ENCODE data around the gene FAM53A. TPM values are rescaled to one million over a fixed set of nuclear protein-coding genes. Genes with fewer than 3 reads are reported as not detected.
A peak's percentile ranks its signal among the peaks of the same experiment; 100 is the strongest.

FAM53A gene
- total and polyA plus RNA-seq, 10 of the 15 experiments (the other 5 are each of a cell fraction or from before 2014, with no cell fraction given) = 0.02 to 0.87 (median 0.38) TPM; not detected in 2

DNA sequence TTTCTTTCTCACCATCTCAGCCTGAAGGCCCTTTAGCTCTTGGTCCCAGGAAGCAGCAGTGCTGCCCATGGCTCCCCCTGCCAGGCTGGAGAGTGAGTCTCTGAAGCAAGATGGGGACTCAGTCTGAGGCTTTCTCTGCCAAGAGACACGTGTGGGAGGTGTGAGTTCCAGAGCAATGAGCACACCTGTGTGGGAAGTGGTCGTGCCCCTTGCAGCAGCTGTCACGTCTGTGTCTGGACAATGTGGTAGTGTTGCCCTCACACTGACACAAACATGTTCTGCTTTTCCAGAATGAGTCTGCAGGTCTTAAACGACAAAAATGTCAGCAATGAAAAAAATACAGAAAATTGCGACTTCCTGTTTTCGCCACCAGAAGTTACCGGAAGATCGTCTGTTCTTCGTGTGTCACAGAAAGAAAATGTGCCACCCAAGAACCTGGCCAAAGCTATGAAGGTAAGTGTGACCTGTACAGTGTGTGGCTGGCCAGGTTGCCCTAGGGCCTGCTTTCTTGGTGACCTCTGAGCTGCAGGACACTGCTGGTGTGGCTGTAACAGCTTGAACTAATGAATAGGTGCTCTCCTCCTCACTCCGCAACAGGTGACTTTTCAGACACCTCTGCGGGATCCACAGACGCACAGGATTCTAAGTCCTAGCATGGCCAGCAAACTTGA is 39.2 kb upstream of the FAM53A start (continued):
- TF ChIP-seq, protein P1, sequence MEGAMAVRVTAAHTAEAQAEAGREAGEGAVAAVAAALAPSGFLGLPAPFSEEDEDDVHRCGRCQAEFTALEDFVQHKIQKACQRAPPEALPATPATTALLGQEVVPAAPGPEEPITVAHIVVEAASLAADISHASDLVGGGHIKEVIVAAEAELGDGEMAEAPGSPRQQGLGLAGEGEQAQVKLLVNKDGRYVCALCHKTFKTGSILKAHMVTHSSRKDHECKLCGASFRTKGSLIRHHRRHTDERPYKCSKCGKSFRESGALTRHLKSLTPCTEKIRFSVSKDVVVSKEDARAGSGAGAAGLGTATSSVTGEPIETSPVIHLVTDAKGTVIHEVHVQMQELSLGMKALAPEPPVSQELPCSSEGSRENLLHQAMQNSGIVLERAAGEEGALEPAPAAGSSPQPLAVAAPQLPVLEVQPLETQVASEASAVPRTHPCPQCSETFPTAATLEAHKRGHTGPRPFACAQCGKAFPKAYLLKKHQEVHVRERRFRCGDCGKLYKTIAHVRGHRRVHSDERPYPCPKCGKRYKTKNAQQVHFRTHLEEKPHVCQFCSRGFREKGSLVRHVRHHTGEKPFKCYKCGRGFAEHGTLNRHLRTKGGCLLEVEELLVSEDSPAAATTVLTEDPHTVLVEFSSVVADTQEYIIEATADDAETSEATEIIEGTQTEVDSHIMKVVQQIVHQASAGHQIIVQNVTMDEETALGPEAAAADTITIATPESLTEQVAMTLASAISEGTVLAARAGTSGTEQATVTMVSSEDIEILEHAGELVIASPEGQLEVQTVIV (IDR thresholded peaks at IDR 0.05; ENCODE audit: borderline replicate concordance, partially characterized antibody) = no peak
- TF ChIP-seq NBN (IDR thresholded peaks at IDR 0.05) (no peak), E2F8 (IDR thresholded peaks at IDR 0.05; ENCODE audit: low read depth, partially characterized antibody) (no peak), JUNB (IDR thresholded peaks at IDR 0.05) (no peak), EP300 (IDR thresholded peaks at IDR 0.05; ENCODE audit: borderline replicate concordance in 1 of 2, control insufficient read depth in 1 of 2, low read depth in 2 of 2, low read length in 2 of 2) (no peak; a peak in 1 of 4 replicates), ZNF384 (IDR thresholded peaks at IDR 0.05; ENCODE audit: borderline replicate concordance, low read depth, low read length) (no peak), HDAC6 (IDR thresholded peaks at IDR 0.05; ENCODE audit: unreplicated experiment) (no peak), CEBPB (IDR thresholded peaks at IDR 0.05; ENCODE audit: borderline replicate concordance in 1 of 2, low read depth in 2 of 2, low read length in 2 of 2) (no peak), FOXK2 (IDR thresholded peaks at IDR 0.05) (peak; percentile 58), IRF4 (IDR thresholded peaks at IDR 0.05; ENCODE audit: low read depth, low read length) (no peak), JUND (IDR thresholded peaks at IDR 0.05; ENCODE audit: low read depth, low read length) (no peak), BHLHE40 (IDR thresholded peaks at IDR 0.05; ENCODE audit: borderline replicate concordance in 1 of 2, low read depth in 2 of 2, low read length in 1 of 2) (peak; percentile 62 to 84; a peak in 3 of 4 replicates), RB1 (IDR thresholded peaks at IDR 0.05; ENCODE audit: borderline replicate concordance) (no peak), RCOR1 (conservative IDR thresholded peaks at IDR 0.05; ENCODE audit: low read depth, low read length) (no peak), NR2C2 (IDR thresholded peaks at IDR 0.05; ENCODE audit: borderline replicate concordance, control insufficient read depth, insufficient read length, low read depth) (no peak)
- TF ChIP-seq, protein P2, sequence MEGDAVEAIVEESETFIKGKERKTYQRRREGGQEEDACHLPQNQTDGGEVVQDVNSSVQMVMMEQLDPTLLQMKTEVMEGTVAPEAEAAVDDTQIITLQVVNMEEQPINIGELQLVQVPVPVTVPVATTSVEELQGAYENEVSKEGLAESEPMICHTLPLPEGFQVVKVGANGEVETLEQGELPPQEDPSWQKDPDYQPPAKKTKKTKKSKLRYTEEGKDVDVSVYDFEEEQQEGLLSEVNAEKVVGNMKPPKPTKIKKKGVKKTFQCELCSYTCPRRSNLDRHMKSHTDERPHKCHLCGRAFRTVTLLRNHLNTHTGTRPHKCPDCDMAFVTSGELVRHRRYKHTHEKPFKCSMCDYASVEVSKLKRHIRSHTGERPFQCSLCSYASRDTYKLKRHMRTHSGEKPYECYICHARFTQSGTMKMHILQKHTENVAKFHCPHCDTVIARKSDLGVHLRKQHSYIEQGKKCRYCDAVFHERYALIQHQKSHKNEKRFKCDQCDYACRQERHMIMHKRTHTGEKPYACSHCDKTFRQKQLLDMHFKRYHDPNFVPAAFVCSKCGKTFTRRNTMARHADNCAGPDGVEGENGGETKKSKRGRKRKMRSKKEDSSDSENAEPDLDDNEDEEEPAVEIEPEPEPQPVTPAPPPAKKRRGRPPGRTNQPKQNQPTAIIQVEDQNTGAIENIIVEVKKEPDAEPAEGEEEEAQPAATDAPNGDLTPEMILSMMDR (IDR thresholded peaks at IDR 0.05 in 2 of 3, conservative IDR thresholded peaks at IDR 0.05 in 1 of 3; ENCODE audit: control insufficient read depth in 2 of 3, extremely low read depth in 1 of 3, insufficient read depth in 1 of 3, low read depth in 3 of 3, low read length in 3 of 3) = no peak
- TF ChIP-seq, protein P3, sequence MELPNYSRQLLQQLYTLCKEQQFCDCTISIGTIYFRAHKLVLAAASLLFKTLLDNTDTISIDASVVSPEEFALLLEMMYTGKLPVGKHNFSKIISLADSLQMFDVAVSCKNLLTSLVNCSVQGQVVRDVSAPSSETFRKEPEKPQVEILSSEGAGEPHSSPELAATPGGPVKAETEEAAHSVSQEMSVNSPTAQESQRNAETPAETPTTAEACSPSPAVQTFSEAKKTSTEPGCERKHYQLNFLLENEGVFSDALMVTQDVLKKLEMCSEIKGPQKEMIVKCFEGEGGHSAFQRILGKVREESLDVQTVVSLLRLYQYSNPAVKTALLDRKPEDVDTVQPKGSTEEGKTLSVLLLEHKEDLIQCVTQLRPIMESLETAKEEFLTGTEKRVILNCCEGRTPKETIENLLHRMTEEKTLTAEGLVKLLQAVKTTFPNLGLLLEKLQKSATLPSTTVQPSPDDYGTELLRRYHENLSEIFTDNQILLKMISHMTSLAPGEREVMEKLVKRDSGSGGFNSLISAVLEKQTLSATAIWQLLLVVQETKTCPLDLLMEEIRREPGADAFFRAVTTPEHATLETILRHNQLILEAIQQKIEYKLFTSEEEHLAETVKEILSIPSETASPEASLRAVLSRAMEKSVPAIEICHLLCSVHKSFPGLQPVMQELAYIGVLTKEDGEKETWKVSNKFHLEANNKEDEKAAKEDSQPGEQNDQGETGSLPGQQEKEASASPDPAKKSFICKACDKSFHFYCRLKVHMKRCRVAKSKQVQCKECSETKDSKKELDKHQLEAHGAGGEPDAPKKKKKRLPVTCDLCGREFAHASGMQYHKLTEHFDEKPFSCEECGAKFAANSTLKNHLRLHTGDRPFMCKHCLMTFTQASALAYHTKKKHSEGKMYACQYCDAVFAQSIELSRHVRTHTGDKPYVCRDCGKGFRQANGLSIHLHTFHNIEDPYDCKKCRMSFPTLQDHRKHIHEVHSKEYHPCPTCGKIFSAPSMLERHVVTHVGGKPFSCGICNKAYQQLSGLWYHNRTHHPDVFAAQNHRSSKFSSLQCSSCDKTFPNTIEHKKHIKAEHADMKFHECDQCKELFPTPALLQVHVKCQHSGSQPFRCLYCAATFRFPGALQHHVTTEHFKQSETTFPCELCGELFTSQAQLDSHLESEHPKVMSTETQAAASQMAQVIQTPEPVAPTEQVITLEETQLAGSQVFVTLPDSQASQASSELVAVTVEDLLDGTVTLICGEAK (IDR thresholded peaks at IDR 0.05; ENCODE audit: borderline replicate concordance) = peak; percentile 59; the same call in 1 of the 2 replicates

Measured in GM12878 (cell line).